ENCODE data around the gene TMEM161B.

GRCh38 chr5:88145221-88145610, 123.4 kb downstream of the TMEM161B start:
- TF ChIP-seq CTCF (IDR thresholded peaks at IDR 0.05; ENCODE audit: low read depth, low read length) (no peak), POLR2A (IDR thresholded peaks at IDR 0.05; ENCODE audit: extremely low read depth, insufficient read length) (no peak), MAX (IDR thresholded peaks at IDR 0.05; ENCODE audit: low read depth, low read length) (no peak)
